Mesenteric fat pad (tissue), 1 donor: ENCODE data around the gene CCDC50. TPM values are rescaled to one million over a fixed set of nuclear protein-coding genes. Genes with fewer than 3 reads are reported as not detected.

Source experiments
- DNase-seq: peaks from one replicate; pipeline ENCODE4 v3.0.0-alpha.2; 2020; ENCODE audit warnings: low spot score
- total RNA-seq: library from RNA; stranded (reverse); fragmentation: NEBNext Ultra II Directional; extraction: Animal tissue kit (Norgen Biotek cat#: 25700); gene quantifications from one replicate; pipeline ENCODE4 v1.2.1, GENCODE V29; 2021
- donor health status: DM: yes; HTN: yes; CAD: no.

The CCDC50 gene
- total RNA-seq, 1 donor from 2014 or later = 120 TPM

DNA sequence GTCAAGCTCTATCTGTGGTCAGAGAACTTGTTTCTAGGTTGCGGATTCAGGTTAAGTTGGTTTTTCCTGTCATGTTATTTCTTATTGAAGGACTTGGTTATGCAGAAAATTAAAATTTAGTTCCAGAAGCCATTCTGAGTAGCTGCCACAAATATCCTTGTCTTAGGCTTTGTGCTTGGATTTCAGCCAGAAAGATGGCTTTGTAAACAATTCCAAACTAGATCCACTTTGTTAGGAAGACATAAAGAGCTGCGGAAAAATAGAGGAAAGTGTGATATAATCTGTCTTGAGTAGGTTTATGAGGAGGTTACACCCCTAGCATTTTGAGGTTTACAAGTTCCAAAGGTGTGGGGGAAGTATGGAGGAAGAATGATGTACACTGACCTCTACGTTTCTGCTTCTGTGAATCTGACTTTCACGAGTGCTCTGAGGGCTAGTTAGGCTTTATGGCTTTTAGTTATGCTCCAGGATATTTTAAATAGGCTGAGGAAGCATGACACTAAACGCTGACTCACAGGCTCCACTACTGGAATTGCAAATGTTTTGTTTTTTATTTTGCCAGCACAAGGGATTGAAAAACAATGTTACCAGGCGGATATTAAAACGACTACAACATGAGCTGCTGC lies 47.4 kb downstream of the CCDC50 start:
- no peak for DNase-seq

DNA sequence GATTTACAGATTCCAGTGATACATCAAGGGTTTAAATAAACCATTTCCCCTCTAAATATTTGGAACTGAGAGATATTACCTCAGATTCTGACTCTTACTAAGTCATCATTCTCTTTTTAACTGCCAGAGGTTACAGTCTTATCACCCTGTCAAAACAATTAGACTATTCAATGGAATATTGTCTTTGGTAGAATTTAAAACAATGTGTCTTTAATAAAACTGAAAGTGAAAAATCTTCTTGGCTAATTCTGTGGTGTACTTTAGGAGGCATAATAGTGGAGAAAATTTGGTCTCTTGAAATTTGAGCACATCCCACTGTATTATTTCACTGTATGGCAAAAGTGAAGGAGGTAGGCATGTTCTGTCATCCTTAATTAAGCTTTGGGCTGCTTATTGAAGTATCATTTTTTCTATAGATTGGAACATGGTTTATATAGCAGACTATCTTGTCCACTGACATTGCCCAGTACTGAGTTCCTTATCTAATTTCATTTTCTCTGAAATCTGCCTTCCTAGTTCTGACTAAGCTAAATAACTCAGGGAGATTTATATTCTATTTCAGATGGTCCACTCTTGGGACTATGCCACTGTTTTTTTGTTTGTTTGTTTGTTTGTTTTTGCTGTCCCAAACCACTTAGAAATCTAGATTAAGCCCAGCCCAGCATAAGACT lies 49.1 kb downstream of the CCDC50 start:
- no peak for DNase-seq

DNA sequence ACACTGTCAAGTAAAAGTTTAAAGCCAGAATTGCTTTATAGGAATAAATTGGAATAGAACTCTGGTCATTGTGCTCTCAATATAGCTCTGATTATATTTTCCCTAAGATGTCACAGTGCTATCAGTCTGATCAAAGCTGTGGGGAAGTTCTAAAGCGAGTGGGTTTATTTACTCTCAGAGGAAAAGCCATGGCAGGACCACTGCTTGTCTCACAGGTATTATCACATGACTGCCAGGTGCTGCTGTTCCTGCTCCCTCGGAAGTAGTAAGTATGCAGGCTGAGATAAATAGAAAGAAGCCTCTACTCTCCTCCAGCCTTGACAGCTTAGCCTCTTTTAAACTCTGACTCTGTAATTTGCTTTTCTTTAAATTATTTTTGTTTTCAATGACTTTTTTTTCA lies 50.3 kb downstream of the CCDC50 start:
- no peak for DNase-seq

DNA sequence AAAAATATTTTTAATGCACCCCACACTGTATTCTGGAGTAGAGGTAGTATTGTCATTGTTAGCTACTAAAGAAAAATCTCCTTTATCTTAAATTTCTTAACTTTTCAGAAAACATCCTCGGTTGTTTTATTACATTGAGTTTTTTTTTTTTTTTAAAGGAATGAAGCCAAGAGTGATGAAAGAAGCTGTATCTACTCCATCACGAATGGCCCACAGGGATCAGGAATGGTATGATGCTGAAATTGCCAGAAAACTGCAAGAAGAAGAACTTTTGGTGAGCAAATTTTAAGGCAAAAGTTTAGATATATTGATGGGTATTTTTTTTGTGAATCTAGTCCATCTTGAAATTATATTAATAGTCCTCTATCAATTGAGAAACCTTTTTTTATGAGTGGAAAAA lies 50.8 kb downstream of the CCDC50 start:
- no peak for DNase-seq

DNA sequence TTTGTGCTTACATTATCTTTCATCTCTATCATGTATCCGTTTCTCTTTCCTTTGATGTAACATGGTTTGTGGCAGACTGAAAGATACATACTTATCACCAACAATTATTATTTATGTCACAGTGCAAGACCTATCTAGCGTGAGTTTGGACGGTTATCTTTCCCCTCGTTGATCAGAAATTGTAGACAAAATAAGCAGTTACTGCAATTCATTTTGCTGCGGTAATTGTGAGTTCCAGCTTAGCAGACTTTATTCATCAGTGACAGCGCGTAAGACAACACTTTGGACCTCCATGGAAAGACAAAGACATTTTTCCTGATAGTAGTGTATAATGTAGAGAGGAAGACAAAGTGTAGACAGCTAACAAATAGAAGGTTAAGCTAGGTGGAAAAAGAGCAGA lies 52.1 kb downstream of the CCDC50 start:
- no peak for DNase-seq

DNA sequence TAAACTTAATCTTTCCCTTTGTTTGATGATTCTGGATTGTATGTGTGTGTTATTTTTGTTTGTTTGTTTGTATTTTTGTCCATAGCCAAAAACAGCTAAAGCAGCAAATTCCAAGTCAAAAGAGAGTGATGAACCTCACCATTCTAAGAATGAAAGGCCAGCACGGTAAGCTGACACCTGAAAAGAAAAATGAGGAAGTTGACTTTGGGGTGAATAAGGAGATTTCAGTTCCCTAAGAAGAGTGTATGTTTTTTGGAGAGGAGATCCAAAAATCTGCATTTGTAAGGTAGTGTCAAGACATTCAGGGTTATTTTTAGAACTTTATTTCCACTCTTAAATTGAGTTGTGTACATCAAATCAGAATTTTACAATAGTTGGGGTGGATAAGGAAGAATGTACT lies 53.5 kb downstream of the CCDC50 start:
- no peak for DNase-seq

DNA sequence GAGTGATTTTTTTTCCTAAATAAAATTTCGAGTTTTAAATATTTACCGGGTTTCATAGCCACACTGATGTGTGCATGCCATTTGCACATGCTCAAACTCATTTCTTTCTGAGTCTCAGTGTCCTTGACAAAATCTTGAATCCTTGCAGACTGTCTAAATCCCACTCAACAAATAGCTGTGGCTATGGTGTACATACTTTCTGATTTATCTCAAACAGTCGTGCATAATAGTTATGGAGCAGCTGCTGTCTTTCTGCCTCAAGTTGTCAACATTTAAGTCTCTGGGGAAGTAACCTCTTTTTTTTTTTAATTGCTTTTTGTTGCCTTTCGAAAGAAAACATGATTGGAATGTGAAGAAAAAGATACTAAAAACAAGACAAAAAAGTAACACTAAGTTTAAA lies 53.9 kb downstream of the CCDC50 start:
- no peak for DNase-seq

DNA sequence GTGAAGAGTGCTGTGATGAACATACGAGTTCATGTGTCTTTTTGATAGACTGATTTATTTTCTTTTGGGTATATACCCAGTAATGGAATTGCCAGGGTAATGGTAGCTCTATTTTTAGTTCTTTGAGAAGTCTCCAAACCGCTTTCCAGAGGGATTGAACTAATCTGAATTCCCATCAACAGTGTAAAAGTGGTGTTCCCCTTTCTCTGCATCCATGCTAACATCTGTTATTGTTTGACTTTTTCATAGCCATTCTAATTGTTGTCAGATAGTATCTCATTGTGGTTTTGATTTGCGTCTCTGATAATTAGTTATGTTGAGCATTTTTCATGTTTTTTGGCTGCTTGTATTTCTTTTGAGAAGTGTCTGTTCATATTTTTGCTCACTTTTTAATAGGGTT lies 55.9 kb downstream of the CCDC50 start:
- DNase-seq = no peak

DNA sequence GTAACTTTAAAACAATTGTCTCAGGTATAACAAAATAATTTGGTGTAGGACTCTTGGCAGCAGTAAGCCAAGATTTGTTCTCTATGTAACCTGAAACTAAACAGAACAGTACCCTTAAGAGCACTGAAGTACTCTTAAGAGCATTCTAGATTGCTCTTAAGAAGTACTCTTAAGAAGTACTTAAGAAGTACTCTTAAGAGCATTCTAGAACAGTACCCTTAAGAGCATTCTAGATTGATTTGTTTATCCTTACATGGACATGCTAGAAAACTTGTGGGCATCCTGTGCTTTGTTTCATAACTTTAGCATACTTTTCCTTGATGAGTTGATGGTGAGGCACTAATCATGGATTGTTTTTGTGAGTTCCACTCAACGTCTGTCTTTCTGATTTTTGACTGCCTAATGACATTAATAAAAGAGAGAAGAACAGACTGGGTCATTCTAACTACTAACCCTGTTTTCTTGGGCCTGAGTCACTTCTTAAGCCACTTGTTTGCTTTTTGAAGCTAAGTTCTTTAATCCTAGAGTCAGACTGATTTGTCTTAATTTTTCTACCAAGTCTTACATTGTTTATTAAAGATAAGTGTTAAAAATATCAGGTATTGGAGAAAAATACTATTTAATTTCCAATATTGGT lies 58.4 kb downstream of the CCDC50 start:
- DNase-seq = no peak

DNA sequence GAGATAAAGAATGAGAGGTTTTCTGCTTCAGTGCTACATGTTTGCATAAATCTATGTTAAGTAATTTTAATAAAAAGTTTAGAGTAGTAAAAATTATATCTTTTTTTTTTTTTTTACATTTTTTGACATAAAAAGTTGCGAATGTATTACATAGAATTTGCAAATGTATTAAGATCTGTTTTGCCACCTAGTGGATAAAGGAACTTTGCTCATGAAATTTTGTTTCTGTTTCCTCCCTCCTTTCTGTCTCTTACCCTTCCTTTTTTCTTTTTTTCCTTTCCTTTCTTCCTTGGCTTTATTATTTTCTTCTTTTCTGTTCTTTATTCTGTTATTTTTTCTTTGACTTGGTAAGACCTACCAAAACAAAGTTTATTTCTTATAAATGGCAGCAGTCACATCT lies 59.6 kb downstream of the CCDC50 start:
- DNase-seq = no peak

DNA sequence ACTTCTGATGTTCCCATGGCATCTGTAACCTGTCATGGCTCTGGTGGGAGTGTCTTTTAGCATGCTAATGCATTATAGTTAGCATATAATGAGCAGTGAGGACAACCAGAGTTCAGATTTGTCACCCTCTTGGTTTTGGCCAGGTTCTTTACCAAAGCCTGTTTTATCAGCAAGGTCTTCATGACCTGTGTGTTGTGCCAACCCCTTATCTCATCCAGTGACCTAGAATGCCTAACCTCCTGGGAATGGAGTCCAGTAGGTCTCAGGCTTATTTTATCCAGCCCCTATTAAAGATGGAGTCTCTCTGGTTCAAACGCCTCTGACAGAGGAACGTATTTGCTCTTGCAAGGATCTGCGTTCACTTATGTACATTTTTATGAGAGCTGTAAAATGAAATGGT lies 61.4 kb downstream of the CCDC50 start:
- no peak for DNase-seq

DNA sequence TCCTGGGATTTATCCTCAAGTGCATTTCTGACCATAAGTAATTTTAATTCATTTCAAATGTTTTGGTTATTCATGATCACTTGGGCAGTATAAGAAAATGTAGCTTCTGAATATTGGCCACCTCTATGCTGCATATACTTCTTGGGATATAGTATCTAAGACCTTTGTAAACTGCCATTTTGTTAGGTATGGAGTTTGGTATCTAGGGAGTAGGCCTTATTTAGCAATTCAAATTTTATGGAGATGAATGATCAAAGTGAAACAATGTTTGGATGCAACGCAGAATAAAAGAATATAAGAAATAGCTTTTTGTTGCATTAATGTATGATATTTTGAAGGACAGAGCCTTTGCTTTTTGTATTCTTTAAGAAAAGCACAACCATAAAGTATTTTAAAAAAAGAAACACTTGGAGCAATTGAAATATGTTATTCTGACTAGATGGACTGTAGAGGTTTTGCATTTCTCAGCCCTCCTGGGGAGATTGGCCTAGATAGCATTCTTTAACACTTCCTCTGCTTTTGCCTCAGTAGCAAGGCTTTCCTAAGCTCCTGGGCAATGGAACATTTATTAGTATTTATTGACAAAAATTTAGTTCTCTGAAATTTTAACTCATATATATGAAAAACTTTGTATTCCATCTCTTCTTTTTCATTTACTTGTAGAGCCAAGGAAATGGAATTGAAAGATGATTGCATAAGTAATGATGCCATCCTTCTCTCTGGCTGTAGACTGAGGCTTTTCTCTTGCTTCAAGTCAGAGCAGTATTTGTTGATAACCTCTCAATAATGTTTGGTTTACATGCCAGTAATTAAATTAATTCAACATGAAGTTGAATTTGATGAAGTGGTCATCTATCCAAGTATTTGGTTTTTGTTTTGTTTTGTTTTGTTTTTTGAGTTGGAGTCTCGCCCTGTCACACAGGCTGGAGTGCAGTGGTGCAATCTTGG lies 62.9 kb downstream of the CCDC50 start:
- no peak for DNase-seq

DNA sequence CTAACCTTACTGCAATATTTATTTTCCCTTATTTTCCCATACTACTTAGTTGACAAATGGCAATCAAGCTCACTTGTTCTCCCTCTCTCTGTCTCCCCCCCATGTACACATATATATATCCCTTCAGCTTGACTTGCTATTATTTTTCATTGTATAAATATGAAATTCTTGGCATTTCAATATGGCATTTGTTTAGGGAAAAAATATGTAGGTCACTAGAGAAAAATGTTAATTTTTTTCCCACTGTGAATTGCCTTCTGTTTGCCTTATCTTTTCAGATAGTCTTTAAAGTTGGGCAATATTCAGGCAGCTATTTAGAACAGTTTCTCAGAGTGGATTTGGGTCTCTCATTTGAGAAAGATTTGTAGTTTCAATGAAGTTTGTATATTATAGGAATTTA lies 64.0 kb downstream of the CCDC50 start:
- no peak for DNase-seq

DNA sequence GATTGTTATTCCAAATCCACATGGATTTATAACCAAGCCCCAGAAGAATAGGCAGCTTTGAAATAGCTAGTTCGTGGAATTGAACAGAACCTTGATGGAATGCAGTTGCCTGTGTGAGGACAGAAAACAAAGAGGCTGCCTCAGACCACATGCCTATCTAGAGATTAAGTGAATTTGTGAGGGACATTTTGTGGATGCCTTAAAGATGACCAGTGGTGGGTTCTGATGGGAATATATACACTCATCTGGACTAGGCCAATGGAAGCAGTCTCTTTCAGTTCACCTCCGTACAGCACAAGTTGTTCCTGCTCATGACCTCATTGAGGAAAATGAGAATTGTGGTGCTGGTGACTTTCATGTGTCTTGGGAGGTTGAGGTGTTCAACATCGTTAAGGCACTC lies 68.6 kb downstream of the CCDC50 start:
- DNase-seq = no peak

DNA sequence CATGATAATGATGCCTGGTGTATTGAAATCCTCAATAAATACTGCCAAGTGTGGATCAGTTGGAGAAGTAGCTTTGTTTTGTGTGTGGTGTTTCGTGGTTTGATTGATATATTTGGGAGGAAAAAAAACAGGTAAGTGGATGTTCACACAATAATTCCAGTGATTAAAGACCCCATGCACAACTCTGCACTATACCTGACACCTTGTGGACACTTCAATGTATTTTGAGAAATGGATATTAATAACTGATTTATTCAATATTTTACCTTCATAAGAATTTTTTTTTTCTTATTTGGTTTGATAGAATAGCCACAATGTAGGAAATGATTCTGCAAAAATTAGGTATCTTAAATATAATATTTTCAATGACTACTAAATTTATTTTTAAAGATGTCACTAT lies 69.4 kb downstream of the CCDC50 start:
- DNase-seq = no peak

DNA sequence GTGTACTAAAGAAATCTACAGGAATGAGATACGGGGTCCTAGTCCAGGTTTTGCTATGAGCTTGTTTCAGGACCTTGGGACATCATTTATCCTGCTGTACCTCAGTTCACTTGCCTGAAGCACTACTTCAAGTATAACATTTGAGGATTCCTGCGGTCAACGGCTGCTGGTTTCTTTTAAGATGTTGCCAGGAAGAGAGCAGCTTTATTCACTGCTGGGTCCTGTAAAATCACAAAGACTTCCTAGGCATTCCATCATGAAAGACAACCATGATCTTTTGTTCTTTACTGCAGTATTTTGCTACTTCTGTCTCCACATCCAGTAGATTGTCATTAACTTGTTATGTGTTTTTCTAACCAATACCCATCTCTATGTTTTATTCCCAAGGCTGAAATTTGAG lies 70.7 kb downstream of the CCDC50 start:
- DNase-seq = no peak

DNA sequence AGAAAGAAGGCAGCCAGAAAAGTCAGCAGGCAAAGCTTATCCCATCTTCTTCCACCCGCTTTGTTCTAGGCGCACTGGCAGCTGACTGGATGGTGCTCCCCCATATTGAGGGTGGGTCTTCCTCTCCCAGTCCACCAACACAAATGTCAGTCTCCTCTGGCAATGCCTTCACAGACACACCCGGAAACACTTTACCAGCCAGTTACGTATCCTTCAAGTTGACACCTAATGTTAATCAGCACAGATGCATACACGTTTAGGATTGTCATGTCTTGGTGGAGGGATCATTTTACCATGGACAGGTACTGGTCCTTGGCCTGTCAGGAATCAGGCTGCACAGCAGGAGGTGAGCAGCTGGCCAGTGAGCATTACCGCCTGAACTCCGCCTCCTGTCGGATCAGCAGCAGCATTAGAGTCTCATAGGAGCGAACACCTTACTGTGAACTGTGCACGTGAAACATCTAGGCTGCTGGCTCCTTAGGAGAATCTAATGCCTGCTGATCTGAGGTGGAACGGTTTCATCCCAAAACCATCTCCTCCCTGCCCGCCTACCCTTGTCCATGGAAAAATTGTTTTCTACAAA lies 72.7 kb downstream of the CCDC50 start:
- no peak for DNase-seq

DNA sequence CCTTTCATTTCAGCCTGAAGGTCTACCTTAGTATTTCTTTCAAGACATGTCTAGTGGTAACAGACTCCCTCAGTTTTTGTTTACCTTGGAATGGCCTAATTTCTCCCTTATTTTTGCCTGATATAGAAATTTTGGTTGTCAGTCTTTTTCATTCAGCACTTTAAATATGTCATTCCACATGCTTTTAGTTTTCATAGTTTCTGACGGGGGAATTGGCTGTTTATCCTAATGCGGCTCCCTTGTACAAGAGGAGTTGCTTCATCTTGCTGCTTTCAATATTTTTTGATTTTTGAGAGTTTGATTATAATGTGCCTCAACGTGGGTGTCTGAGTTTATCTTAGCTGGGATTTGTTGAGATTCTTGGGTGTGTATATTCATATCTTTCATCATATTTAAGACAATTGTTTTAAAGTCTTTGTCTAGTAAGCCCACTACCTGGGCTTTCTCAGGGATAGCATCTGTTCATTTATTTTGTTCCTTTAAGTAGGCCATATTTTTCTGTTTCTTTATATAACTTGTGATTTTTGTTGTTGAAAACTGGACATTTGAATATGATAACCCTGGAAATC lies 80.7 kb downstream of the CCDC50 start:
- DNase-seq = no peak

DNA sequence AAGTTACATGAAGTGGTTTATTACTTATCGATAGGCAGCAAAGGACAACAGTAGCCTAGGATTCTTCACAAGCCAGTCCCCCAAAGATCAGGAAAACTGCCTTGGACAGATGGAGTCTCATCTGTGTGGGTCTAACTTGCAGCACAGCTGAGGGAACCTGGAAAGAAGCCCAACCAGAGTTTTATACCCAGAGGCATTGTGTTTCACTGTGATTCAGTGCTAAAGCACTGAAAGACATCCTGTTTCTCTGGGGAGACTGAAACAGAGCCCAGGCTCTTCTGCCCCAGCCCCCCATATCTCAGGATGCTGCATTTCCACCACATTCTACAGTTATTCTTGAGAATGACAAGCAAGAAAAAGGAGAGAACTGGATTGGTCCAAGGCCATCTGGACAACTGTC lies 83.6 kb downstream of the CCDC50 start:
- DNase-seq = no peak

DNA sequence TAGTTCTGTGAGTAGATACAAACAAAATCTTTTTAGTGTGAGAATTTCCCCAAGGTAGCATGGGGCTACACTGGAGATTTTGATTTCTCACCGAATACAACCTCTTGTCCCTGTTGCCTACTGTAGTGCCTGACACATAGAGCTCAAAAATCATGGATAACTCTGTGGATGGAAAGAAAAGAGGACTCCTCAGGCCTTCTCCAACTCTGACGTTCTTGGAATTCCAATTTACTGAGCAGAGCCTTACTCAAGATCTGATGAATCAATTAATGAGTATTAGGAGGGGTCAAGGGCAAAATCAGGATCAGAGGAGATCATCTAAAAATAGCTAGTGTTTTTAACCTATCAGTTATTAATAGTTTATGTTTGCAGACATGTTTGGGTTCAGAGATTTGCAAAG lies 85.1 kb downstream of the CCDC50 start:
- no peak for DNase-seq

DNA sequence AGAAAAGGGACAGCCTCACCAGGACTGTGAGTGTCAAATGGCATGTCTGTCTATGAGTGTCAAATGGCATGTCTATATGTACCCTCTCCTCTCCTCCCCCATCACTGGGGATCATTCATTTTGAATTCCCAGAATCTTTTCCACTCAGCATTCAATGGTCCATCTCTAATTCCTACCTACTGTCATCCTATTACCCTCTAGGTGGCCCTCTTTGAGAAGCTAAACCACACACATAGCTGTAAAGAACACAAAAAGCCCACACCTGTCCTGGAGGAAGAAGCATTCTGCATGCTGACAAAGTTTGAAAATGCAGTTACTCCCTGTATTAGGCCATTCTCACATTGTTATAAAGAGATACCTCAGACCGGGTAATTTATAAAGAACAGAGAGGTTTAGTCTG lies 85.5 kb downstream of the CCDC50 start:
- no peak for DNase-seq
